ENCODE results near the gene ERICH4.

- TF ChIP-seq CTCF (IDR thresholded peaks at IDR 0.05): no peak
- no peak for TF ChIP-seq POLR2AphosphoS5 (IDR thresholded peaks at IDR 0.05)
Observed at GRCh38 chr19:41436674-41436951, 6.3 kb upstream of the ERICH4 start.
